Measurements from ENCODE around the gene TCF15.

The TCF15 gene

DNA sequence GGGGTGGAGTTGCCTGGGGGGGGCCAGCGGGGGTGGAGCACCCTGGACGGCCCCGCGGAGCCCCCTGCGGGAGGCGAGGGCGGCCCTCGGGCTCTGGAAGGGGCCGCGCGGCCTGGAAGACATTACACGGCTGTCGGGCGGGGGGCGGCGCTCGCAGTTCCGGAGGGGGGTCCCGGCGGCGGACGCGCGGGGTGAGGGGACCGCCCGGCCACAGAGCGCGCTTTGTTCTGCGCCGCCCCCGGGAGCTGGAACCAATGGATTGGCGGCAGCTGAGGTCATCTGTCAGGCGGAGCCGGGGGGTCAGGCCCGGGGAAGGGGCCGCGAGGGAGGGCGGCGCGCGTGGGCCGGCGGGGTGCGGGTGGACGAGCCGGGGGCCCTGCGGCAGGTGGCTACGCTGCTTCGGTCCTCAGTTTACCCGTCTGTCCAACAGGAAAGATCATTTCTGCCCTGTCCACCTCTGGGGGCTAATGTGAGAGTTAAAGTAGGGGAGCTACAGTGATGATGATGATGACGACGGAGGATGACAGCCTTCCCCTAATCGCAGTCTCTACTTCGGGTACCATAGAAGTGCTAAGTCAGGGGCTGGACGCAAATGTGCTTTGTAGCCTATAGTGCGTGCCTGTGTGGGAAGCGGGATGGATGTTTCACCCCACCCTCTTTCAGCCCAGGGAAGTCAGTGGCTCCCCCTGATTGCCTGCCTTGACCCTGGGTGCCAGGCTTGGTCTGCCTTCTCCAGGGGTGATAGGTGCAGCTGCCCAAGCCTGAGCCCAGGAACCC lies 32.5 kb upstream of the TCF15 start:
- in situ Hi-C loops (cut with HindIII; ENCODE audit: low sequenced_read_pairs) = loop anchor here (10.0 kb wide), 1 partner anchor 378 kb away; no protein-coding TSS in a partner anchor

DNA sequence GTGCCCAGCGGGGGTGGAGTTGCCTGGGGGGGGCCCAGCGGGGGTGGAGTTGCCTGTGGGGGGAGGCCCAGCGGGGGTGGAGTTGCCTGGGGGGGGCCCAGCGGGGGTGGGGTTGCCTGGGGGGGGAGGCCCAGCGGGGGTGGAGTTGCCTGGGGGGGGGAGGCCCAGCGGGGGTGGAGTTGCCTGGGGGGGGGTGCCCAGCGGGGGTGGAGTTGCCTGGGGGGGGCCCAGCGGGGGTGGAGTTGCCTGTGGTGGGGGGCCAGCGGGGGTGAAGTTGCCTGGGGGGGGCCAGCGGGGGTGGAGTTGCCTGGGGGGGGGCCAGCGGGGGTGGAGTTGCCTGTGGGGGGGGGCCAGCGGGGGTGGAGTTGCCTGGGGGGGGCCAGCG lies 31.9 kb upstream of the TCF15 start:
- in situ Hi-C loops (cut with HindIII; ENCODE audit: low sequenced_read_pairs) = loop anchor here (10.0 kb wide), 1 partner anchor 377 kb away; no protein-coding TSS in a partner anchor

GRCh38 chr20:641516-641875 lies 31.4 kb upstream of the TCF15 start:
- in situ Hi-C loops (cut with HindIII; ENCODE audit: low sequenced_read_pairs) = loop anchor here (10.0 kb wide), 1 partner anchor 377 kb away; no protein-coding TSS in a partner anchor

DNA sequence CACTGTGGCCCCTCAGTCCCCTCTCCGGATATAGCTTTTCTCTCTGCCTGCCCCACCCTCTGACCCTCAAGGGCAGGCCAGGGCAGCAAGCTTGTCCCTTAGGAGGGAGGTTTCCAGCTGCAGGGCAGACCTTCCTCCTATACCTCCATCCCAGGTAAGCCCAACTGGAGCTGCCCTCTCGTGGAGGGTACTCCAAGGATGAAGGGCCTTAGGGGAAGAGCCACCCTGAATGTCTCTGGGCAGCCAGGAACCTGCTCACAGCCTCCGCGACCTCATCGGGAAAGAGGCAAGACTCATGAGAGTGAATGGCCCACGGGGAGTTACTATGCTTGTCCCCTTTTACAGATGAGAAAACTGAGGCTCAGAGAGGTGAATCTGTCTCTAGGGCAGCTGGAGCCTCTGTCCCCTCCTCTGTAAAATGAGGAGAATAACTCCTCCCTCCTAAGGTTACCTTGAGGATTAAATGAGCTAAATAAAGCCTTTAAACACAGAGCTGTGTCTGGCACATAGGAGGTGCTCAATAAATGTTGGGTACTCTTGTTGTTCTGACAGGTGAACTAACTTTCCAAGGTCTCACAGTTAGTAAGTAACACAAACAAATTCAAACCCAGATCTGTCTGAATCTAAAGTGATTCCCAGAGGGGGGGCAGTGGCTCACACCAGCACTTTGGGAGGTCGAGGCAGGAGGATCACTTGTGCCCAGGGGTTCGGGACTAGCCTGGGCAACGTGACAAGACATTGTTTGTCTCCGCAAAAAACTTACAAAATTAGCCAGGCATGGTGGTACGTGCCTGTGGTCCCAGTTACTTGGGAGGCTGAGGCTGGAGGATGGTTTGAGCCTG lies 30.8 kb upstream of the TCF15 start:
- in situ Hi-C loops (cut with HindIII; ENCODE audit: low sequenced_read_pairs) = loop anchor here (10.0 kb wide), 1 partner anchor 376 kb away; no protein-coding TSS in a partner anchor

GRCh38 chr20:638579-638978 lies 28.5 kb upstream of the TCF15 start:
- in situ Hi-C loops (cut with HindIII; ENCODE audit: low sequenced_read_pairs) = no loop called here

DNA sequence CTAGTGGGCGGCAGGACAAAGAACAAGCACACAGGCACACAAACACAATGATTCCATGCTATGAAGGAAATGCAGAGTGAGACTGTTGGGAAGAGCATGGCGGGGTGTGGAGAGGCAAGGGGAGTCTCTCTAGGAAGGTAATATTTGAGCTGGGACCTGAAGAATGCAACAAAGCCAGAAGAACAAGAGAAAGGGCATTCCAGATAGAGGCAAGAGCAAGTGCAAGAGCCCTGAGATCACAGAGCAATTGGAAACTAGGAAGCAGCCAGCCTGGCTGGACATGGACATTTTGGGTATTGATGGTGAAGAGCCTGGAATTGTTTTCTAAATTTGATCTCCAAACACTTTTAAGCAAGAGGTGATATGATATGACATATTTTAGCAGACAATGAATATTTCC lies 27.4 kb upstream of the TCF15 start:
- in situ Hi-C loops (cut with HindIII; ENCODE audit: low sequenced_read_pairs) = no loop called here

GRCh38 chr20:635893-636338 lies 25.8 kb upstream of the TCF15 start:
- in situ Hi-C loops (cut with HindIII; ENCODE audit: low sequenced_read_pairs) = no loop called here

DNA sequence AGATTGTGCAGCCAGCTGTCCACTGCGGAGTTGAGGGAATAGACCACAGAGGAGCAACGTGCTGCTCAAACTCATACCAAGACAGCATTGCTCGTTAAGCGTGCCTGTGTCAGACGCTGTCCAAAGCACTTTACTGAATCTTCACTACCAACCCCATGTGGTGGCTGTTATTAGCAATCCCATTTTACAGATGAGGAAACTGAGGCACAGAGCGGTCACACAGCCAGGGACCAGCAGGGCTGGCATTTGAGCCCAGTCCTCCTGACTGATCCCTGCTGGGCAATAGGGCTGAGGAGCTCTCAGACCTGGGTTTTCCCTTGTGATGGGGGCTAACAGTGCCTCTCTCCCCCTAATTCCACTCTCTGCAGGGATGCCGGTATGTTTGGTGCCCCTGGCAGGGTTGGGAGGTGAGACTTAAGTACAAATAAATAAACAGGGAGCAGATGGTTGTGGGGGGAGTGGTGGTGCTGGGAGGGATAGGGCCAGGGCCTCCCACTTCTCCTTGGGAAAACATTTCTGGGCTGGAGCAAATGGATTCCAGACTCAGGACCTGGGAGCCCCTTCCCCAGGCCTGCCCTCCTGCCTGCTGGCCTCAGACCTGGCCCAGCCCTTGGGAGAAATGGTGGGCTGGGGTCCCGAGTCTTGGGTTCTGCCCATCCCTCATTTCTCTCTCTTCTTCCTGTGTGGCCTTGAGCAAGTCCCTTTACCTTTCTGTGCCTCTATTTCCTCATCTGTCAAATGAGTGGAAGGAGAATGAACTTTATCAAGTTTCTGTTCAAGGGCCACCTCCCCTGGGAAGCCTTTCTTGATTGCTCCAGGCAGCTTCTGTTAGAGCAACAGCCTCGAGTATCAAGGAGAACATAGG lies 25.2 kb upstream of the TCF15 start:
- in situ Hi-C loops (cut with HindIII; ENCODE audit: low sequenced_read_pairs) = no loop called here

DNA sequence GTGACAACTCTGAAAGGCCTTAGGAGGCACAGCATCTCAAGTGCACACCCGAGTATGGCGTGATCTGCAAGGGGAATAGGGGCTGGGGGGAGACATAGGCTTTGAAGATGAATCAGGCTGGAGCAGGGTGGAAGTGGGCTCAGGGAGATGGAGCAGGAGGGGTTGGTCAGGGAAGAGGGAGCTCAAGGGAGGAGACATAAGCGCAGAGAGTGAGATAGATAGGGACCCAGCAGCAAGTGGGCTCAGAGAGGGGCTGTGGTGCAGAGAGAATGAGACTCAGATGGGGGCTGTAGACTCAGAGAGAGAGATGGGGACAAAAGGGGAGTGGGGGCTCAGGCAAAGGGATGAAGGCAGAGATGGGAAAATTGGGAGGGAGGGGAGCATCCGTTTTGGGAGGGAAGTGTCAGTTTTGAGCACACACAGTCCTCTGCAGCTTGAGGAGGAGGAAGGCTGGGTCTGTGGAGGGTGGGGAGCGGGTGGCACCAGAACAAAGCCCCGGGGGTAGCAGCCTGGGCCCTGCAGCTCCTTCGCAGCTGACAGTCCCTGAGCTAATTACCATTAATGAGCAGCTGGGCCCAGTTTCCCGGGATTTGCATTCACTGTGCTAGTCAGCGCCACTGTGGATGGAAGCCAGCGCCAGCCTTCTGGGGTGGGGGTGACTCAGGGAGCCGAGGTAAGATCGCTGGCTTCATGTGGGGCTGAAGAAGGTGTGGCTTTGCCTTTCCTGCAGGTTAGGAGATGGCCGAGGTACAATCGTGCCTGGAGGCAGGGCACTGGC lies 24.2 kb upstream of the TCF15 start:
- in situ Hi-C loops (cut with HindIII; ENCODE audit: low sequenced_read_pairs) = no loop called here

DNA sequence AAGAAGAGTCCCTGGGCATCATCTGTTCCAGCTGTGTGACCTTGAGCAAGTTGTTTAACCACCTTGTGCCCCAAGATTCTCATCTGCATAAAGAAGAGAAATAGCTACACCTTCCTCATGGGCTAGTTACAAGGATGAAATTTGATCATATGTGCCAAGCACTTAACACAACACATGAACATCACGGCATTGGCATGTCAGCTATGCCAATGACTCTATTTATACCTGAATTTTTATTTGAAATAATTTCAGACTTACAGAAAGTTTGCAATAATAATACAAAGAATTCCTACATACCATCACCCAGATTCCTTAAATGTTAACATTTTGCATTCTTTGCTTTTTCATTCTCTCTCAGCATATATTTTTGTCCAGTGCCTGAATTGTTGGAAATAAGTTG lies 21.0 kb upstream of the TCF15 start:
- in situ Hi-C loops (cut with HindIII; ENCODE audit: low sequenced_read_pairs) = no loop called here

GRCh38 chr20:626579-626978 lies 16.5 kb upstream of the TCF15 start:
- in situ Hi-C loops (cut with HindIII; ENCODE audit: low sequenced_read_pairs) = no loop called here

- in situ Hi-C loops (cut with HindIII; ENCODE audit: low sequenced_read_pairs) = no loop called here
Measured at GRCh38 chr20:625360-625932, 15.3 kb upstream of the TCF15 start.

DNA sequence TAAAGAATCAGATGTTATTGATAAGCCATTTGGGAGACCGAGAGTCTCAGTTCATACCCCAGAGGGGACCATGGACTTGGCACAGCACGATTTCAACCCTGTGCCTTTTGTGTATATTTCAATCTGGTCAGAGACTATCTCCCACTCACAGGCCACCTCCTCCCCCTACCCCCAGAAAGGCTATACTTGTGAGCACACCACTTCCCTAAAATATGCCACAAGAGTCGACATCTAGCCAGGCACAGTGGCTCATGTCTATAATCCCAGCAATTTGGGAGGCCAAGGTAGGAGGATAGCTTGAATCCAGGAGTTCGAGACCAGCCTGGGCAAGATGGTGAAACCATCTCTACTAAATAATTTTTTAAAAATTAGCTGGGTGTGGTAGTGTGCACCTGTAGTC lies 13.6 kb upstream of the TCF15 start:
- in situ Hi-C loops (cut with HindIII; ENCODE audit: low sequenced_read_pairs) = no loop called here

- in situ Hi-C loops (cut with HindIII; ENCODE audit: low sequenced_read_pairs) = no loop called here
Measured at GRCh38 chr20:623021-623420, 12.9 kb upstream of the TCF15 start.

GRCh38 chr20:622161-622560 lies 12.1 kb upstream of the TCF15 start:
- in situ Hi-C loops (cut with HindIII; ENCODE audit: low sequenced_read_pairs) = no loop called here

GRCh38 chr20:621125-621756 lies 11.1 kb upstream of the TCF15 start:
- in situ Hi-C loops (cut with HindIII; ENCODE audit: low sequenced_read_pairs) = no loop called here

GRCh38 chr20:620246-620645 lies 10.1 kb upstream of the TCF15 start:
- in situ Hi-C loops (cut with HindIII; ENCODE audit: low sequenced_read_pairs) = no loop called here

GRCh38 chr20:618980-619379 lies 8.9 kb upstream of the TCF15 start:
- in situ Hi-C loops (cut with HindIII; ENCODE audit: low sequenced_read_pairs) = loop anchor here (5.0 kb wide), 1 partner anchor 103 kb away; no protein-coding TSS in a partner anchor
